PC-9 (cell line): ENCODE data around the gene ITIH4.

Source experiments
- EZH2 ChIP-seq: fragments of 200-600 bp; sonication (generic); IDR thresholded peaks from 2 replicates; pipeline ENCODE4 v1.8.0; 2017; ENCODE audit warnings: antibody characterized with exemption, low read depth
- TF ChIP-seq, protein P1 (sequence below): fragments of 200-600 bp; sonication (generic); conservative IDR thresholded peaks from 2 replicates; pipeline ENCODE4 v1.6.1; 2017; ENCODE audit warnings: mixed run types, antibody characterized with exemption, mild to moderate bottlenecking, moderate library complexity

- no peak for TF ChIP-seq EZH2
- TF ChIP-seq, protein P1, sequence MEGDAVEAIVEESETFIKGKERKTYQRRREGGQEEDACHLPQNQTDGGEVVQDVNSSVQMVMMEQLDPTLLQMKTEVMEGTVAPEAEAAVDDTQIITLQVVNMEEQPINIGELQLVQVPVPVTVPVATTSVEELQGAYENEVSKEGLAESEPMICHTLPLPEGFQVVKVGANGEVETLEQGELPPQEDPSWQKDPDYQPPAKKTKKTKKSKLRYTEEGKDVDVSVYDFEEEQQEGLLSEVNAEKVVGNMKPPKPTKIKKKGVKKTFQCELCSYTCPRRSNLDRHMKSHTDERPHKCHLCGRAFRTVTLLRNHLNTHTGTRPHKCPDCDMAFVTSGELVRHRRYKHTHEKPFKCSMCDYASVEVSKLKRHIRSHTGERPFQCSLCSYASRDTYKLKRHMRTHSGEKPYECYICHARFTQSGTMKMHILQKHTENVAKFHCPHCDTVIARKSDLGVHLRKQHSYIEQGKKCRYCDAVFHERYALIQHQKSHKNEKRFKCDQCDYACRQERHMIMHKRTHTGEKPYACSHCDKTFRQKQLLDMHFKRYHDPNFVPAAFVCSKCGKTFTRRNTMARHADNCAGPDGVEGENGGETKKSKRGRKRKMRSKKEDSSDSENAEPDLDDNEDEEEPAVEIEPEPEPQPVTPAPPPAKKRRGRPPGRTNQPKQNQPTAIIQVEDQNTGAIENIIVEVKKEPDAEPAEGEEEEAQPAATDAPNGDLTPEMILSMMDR, result no peak
These were observed 40.1 kb downstream of the ITIH4 start for GRCh38 chr3:52790337-52790736.
